Measurements from ENCODE around the gene CCNY.

CCNY gene

GRCh38 chr10:35579116-35579515, 242.8 kb downstream of the CCNY start:
- H3K27me3 ChIP-seq (ENCODE audit: insufficient read depth, poor library complexity, severe bottlenecking) = no peaks in the 10 kb centered on the region
- TF ChIP-seq, protein P1, sequence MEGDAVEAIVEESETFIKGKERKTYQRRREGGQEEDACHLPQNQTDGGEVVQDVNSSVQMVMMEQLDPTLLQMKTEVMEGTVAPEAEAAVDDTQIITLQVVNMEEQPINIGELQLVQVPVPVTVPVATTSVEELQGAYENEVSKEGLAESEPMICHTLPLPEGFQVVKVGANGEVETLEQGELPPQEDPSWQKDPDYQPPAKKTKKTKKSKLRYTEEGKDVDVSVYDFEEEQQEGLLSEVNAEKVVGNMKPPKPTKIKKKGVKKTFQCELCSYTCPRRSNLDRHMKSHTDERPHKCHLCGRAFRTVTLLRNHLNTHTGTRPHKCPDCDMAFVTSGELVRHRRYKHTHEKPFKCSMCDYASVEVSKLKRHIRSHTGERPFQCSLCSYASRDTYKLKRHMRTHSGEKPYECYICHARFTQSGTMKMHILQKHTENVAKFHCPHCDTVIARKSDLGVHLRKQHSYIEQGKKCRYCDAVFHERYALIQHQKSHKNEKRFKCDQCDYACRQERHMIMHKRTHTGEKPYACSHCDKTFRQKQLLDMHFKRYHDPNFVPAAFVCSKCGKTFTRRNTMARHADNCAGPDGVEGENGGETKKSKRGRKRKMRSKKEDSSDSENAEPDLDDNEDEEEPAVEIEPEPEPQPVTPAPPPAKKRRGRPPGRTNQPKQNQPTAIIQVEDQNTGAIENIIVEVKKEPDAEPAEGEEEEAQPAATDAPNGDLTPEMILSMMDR (IDR thresholded peaks at IDR 0.05; ENCODE audit: poor library complexity, severe bottlenecking) = no peak
- H3K36me3 ChIP-seq (ENCODE audit: low read depth) = no peaks in the 10 kb centered on the region
- H3K4me1 ChIP-seq (ENCODE audit: insufficient read depth, poor library complexity, severe bottlenecking) = no peaks in the 10 kb centered on the region
- no peaks in the 10 kb centered on the region for H3K9me3 ChIP-seq (ENCODE audit: severe bottlenecking)
- no peak overlapping the region for H3K27ac ChIP-seq (ENCODE audit: poor library complexity, severe bottlenecking)
- ATAC-seq (ENCODE audit: low read depth) = no peak
- DNase-seq (ENCODE audit: low spot score) = no peak
- H3K4me3 ChIP-seq (ENCODE audit: severe bottlenecking) = no peak overlapping the region

- Histone ChIP-seq H3K4me1 (ENCODE audit: insufficient read depth, poor library complexity, severe bottlenecking) (no peaks in the 10 kb centered on the region), H3K4me3 (ENCODE audit: severe bottlenecking) (no peak overlapping the region), H3K36me3 (ENCODE audit: low read depth) (no peaks in the 10 kb centered on the region), H3K9me3 (ENCODE audit: severe bottlenecking) (no peaks in the 10 kb centered on the region), H3K27ac (ENCODE audit: poor library complexity, severe bottlenecking) (no peak overlapping the region), H3K27me3 (ENCODE audit: insufficient read depth, poor library complexity, severe bottlenecking) (no peaks in the 10 kb centered on the region)
- DNase-seq (ENCODE audit: low spot score) (no peak), ATAC-seq (ENCODE audit: low read depth) (no peak)
- TF ChIP-seq, protein P1 (IDR thresholded peaks at IDR 0.05; ENCODE audit: poor library complexity, severe bottlenecking) = no peak
Measured at GRCh38 chr10:35579726-35580422, 243.6 kb downstream of the CCNY start.

DNA sequence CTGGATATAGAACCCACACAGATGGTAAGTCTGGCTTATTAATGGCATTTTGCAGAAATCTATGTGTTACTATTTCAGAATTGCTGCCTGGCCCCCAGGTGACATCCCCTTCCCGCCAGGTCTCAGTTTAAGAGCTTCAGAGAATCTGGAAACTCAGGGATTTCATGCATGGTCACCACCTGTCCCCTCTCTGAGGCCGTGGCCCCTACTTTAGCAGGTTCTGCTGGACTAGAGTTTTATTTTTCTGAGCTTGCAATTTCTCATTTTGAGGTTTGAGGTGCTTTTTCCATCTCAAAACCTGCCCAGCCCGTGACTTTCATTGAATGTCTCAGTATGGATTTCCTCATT, 244.1 kb downstream of the CCNY start:
- Histone ChIP-seq H3K27me3 (ENCODE audit: insufficient read depth, poor library complexity, severe bottlenecking) (no peaks in the 10 kb centered on the region), H3K27ac (ENCODE audit: poor library complexity, severe bottlenecking) (no peak overlapping the region), H3K9me3 (ENCODE audit: severe bottlenecking) (no peaks in the 10 kb centered on the region), H3K36me3 (ENCODE audit: low read depth) (no peaks in the 10 kb centered on the region), H3K4me1 (ENCODE audit: insufficient read depth, poor library complexity, severe bottlenecking) (no peaks in the 10 kb centered on the region), H3K4me3 (ENCODE audit: severe bottlenecking) (no peak overlapping the region)
- TF ChIP-seq, protein P1 (IDR thresholded peaks at IDR 0.05; ENCODE audit: poor library complexity, severe bottlenecking) = no peak
- DNase-seq (ENCODE audit: low spot score) (no peak), ATAC-seq (ENCODE audit: low read depth) (no peak)

DNA sequence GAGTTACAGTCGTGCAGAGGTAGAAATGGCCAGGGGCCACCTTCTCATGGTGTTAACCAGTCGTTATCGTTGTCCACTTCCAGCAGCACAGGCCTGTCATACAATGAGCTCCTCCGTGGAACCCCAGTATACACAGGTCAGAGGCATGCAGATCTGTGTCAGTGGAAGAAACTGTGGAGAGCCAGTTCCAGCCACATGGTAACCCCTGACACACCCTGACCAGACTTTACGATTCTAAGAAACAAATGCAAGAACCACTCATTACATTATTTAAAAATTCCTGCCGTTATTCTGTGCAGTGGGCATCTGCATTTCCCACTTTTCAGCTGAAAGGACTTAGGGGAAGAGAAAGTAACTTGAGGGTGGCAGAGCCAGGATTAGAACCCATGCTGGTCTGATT, 245.3 kb downstream of the CCNY start:
- no peaks in the 10 kb centered on the region for H3K27me3 ChIP-seq (ENCODE audit: insufficient read depth, poor library complexity, severe bottlenecking)
- H3K4me1 ChIP-seq (ENCODE audit: insufficient read depth, poor library complexity, severe bottlenecking) = no peaks in the 10 kb centered on the region
- DNase-seq (ENCODE audit: low spot score) = no peak
- no peak for ATAC-seq (ENCODE audit: low read depth)
- no peak overlapping the region for H3K27ac ChIP-seq (ENCODE audit: poor library complexity, severe bottlenecking)
- H3K4me3 ChIP-seq (ENCODE audit: severe bottlenecking) = no peak overlapping the region
- no peaks in the 10 kb centered on the region for H3K9me3 ChIP-seq (ENCODE audit: severe bottlenecking)
- TF ChIP-seq, protein P1 (IDR thresholded peaks at IDR 0.05; ENCODE audit: poor library complexity, severe bottlenecking) = no peak
- no peaks in the 10 kb centered on the region for H3K36me3 ChIP-seq (ENCODE audit: low read depth)

GRCh38 chr10:35584946-35585345, 248.6 kb downstream of the CCNY start:
- H3K36me3 ChIP-seq (ENCODE audit: low read depth) = no peaks in the 10 kb centered on the region
- no peak for DNase-seq (ENCODE audit: low spot score)
- no peaks in the 10 kb centered on the region for H3K4me1 ChIP-seq (ENCODE audit: insufficient read depth, poor library complexity, severe bottlenecking)
- no peak overlapping the region for H3K27ac ChIP-seq (ENCODE audit: poor library complexity, severe bottlenecking)
- ATAC-seq (ENCODE audit: low read depth) = no peak
- H3K9me3 ChIP-seq (ENCODE audit: severe bottlenecking) = no peaks in the 10 kb centered on the region
- H3K27me3 ChIP-seq (ENCODE audit: insufficient read depth, poor library complexity, severe bottlenecking) = no peaks in the 10 kb centered on the region
- H3K4me3 ChIP-seq (ENCODE audit: severe bottlenecking) = no peak overlapping the region
- TF ChIP-seq, protein P1 (IDR thresholded peaks at IDR 0.05; ENCODE audit: poor library complexity, severe bottlenecking) = no peak

All from RWPE2 (cell line).